H9 (cell line): ENCODE data around the gene P2RX6. TPM values are rescaled to one million over a fixed set of nuclear protein-coding genes. Genes with fewer than 3 reads are reported as not detected.
A peak's percentile ranks its signal among the peaks of the same experiment; 100 is the strongest.

Experiments
- DNase-seq: peaks from one replicate; pipeline ENCODE4 v3.0.0-alpha.2; 2017
- H2AFZ ChIP-seq: one replicate; pipeline ENCODE4 v1.6.1; 2013; ENCODE audit warnings: mild to moderate bottlenecking, low read length, control low read depth, moderate library complexity
- H2AK5ac ChIP-seq: 2 replicates; pipeline ENCODE4 v1.6.1; 2013; ENCODE audit warnings: low read length, control low read depth, mixed read lengths; ENCODE audit not compliant: insufficient read length
- H2BK120ac ChIP-seq: one replicate; pipeline ENCODE4 v1.6.1; 2013; ENCODE audit warnings: low read depth, mild to moderate bottlenecking, low read length, control low read depth, inconsistent platforms; ENCODE audit not compliant: poor library complexity, severe bottlenecking
- H2BK12ac ChIP-seq: 2 replicates; pipeline ENCODE4 v1.6.1; 2013; ENCODE audit warnings: low read length, control low read depth, mixed read lengths, low read depth; ENCODE audit not compliant: insufficient read length
- H2BK15ac ChIP-seq: 2 replicates; pipeline ENCODE4 v1.6.1; 2013; ENCODE audit warnings: low read depth, low read length, control low read depth
- H2BK20ac ChIP-seq: one replicate; pipeline ENCODE4 v1.6.1; 2013; ENCODE audit warnings: low read depth, mild to moderate bottlenecking, low read length, control low read depth, inconsistent platforms; ENCODE audit not compliant: poor library complexity, severe bottlenecking
- H2BK5ac ChIP-seq: 2 replicates; pipeline ENCODE4 v1.6.1; 2013; ENCODE audit warnings: low read length, control low read depth, mixed read lengths; ENCODE audit not compliant: insufficient read length
- H3K14ac ChIP-seq: 2 replicates; pipeline ENCODE4 v1.6.1; 2013; ENCODE audit warnings: low read length, control low read depth; ENCODE audit not compliant: insufficient read depth
- H3K18ac ChIP-seq: 2 replicates; pipeline ENCODE4 v1.6.1; 2013; ENCODE audit warnings: low read depth, mild to moderate bottlenecking, mixed read lengths, low read length, control low read depth; ENCODE audit not compliant: insufficient read length
- H3K23ac ChIP-seq: 2 replicates; pipeline ENCODE4 v1.6.1; 2013; ENCODE audit warnings: low read length, control low read depth, mixed read lengths, low read depth; ENCODE audit not compliant: insufficient read length
- H3K23me2 ChIP-seq: 2 replicates; pipeline ENCODE4 v1.6.1; 2013; ENCODE audit warnings: low read depth, mild to moderate bottlenecking, mixed read lengths, low read length, control low read depth; ENCODE audit not compliant: insufficient read length, poor library complexity, severe bottlenecking
- H3K27ac ChIP-seq: 2 replicates; pipeline ENCODE4 v1.5.1; 2013; ENCODE audit warnings: low read length, control low read depth, mixed read lengths, low read depth; ENCODE audit not compliant: insufficient read length
- H3K27me3 ChIP-seq: 2 replicates; pipeline ENCODE4 v1.6.1; 2013; ENCODE audit warnings: low read length, control low read depth, inconsistent platforms; ENCODE audit not compliant: insufficient read depth
- H3K4ac ChIP-seq: 2 replicates; pipeline ENCODE4 v1.6.1; 2013; ENCODE audit warnings: low read depth, mild to moderate bottlenecking, control low read depth, inconsistent platforms, low read length, moderate library complexity
- H3K4me1 ChIP-seq: 2 replicates; pipeline ENCODE4 v1.6.1; 2013; ENCODE audit warnings: low read length, control low read depth, inconsistent platforms; ENCODE audit not compliant: insufficient read depth
- H3K4me2 ChIP-seq: 2 replicates; pipeline ENCODE4 v1.6.1; 2013; ENCODE audit warnings: low read length, control low read depth, mixed read lengths; ENCODE audit not compliant: insufficient read length, insufficient read depth
- H3K56ac ChIP-seq: 2 replicates; pipeline ENCODE4 v1.6.1; 2013; ENCODE audit warnings: low read depth, mild to moderate bottlenecking, mixed read lengths, low read length, control low read depth; ENCODE audit not compliant: insufficient read length
- H3K79me1 ChIP-seq: 2 replicates; pipeline ENCODE4 v1.6.1; 2013; ENCODE audit warnings: low read depth, mild to moderate bottlenecking, moderate library complexity, low read length, control low read depth, inconsistent platforms; ENCODE audit not compliant: insufficient read depth, poor library complexity, severe bottlenecking
- H3K79me2 ChIP-seq: 2 replicates; pipeline ENCODE4 v1.6.1; 2013; ENCODE audit warnings: low read length, control low read depth, inconsistent platforms; ENCODE audit not compliant: insufficient read depth
- H3K9ac ChIP-seq: 2 replicates; pipeline ENCODE4 v1.6.1; 2013; ENCODE audit warnings: low read length, control low read depth, mixed read lengths; ENCODE audit not compliant: insufficient read length; ENCODE audit errors: extremely low read depth
- H3K9me3 ChIP-seq: one replicate; pipeline ENCODE4 v1.6.1; 2013; ENCODE audit warnings: low read depth, low read length, inconsistent platforms; ENCODE audit not compliant: control insufficient read depth
- H3T11ph ChIP-seq: one replicate; pipeline ENCODE4 v1.6.1; 2013; ENCODE audit warnings: mild to moderate bottlenecking, low read length, control low read depth, inconsistent platforms
- H4K20me1 ChIP-seq: one replicate; pipeline ENCODE4 v1.6.1; 2013; ENCODE audit not compliant: control insufficient read depth, insufficient read length, insufficient read depth
- H4K5ac ChIP-seq: 2 replicates; pipeline ENCODE4 v1.6.1; 2013; ENCODE audit warnings: low read depth, mild to moderate bottlenecking, mixed read lengths, low read length, control low read depth; ENCODE audit not compliant: insufficient read length
- H4K8ac ChIP-seq: replicated peaks from 2 replicates; pipeline ENCODE4 v1.6.1; 2013; ENCODE audit warnings: low read length, control low read depth, mixed read lengths, low read depth; ENCODE audit not compliant: insufficient read length
- H4K91ac ChIP-seq: 2 replicates; pipeline ENCODE4 v1.6.1; 2013; ENCODE audit warnings: low read depth, mild to moderate bottlenecking, moderate library complexity, mixed read lengths, low read length, control low read depth; ENCODE audit not compliant: insufficient read length
- H3K27ac Mint-ChIP-seq, 3 experiments: 2 replicates in 2 of 3; 3 replicates in 1 of 3; pipeline ENCODE4 v1.8.0; 2020 to 2021; ENCODE audit warnings: mixed read lengths in 3 of 3, mild to moderate bottlenecking in 1 of 3, moderate library complexity in 1 of 3
- H3K27me3 Mint-ChIP-seq: 2 replicates; pipeline ENCODE4 v1.8.0; 2021; ENCODE audit warnings: low read depth, mild to moderate bottlenecking, moderate library complexity, mixed read lengths
- H3K36me3 Mint-ChIP-seq, 3 experiments: 2 replicates in 2 of 3; 3 replicates in 1 of 3; pipeline ENCODE4 v1.8.0; 2020 to 2021; ENCODE audit warnings: low read depth in 3 of 3, mixed read lengths in 3 of 3; ENCODE audit not compliant: insufficient read depth in 1 of 3
- H3K4me1 Mint-ChIP-seq, 2 experiments: 2 replicates each; pipeline ENCODE4 v1.8.0; 2020; ENCODE audit warnings: mixed read lengths in 2 of 2
- H3K4me3 Mint-ChIP-seq, 2 experiments: 2 replicates in 1 of 2; 3 replicates in 1 of 2; pipeline ENCODE4 v1.8.0; 2020 to 2021; ENCODE audit warnings: mild to moderate bottlenecking in 2 of 2, mixed read lengths in 2 of 2, moderate library complexity in 1 of 2
- H3K9me3 Mint-ChIP-seq, 2 experiments: 2 replicates in 1 of 2; 3 replicates in 1 of 2; pipeline ENCODE4 v1.8.0; 2020; ENCODE audit warnings: mild to moderate bottlenecking in 2 of 2, mixed read lengths in 2 of 2, moderate library complexity in 1 of 2
- CTCF ChIP-seq: fragments of 200-600 bp; sonication (generic); conservative IDR thresholded peaks from 3 replicates; pipeline ENCODE4 v1.8.0; 2021; ENCODE audit warnings: antibody characterized with exemption, mild to moderate bottlenecking
- WGBS: extraction: QIAGEN DNeasy Blood & Tissue Kit; methylation state at CpG from one replicate; pipeline ENCODE4 v1.1.7; 2013; ENCODE audit warnings: missing lambda C conversion rate, low lambda C conversion rate, mixed read lengths; ENCODE audit not compliant: insufficient read length; ENCODE audit errors: extremely low coverage; 5-methylcytosine and 5-hydroxymethylcytosine counted together
- total RNA-seq: library from RNA; stranded (reverse); gene quantifications from 2 replicates; pipeline ENCODE4 v1.2.1, GENCODE V29; 2021

Gene P2RX6
- total RNA-seq, 1 experiment from 2014 or later, result not detected

GRCh38 chr22:20980523-20980922, 34.4 kb upstream of the P2RX6 start:
- peaks cover 13 to 15% of the 10 kb centered on the region in 2 experiments for H3K9me3 Mint-ChIP-seq
- Histone ChIP-seq H3K14ac (no peak overlapping the region), H3T11ph (no peak overlapping the region), H2BK120ac (no peak overlapping the region), H3K79me1 (no peaks in the 10 kb centered on the region), H3K27ac (no peak overlapping the region), H2BK20ac (no peak overlapping the region), H3K56ac (no peak overlapping the region), H2AK5ac (no peak overlapping the region), H3K4me2 (peak overlapping the region; percentile 42), H3K27me3 (no peaks in the 10 kb centered on the region; the same call in 1 of the 2 replicates), H4K91ac (no peak overlapping the region), H3K23me2 (peaks cover 14% of the 10 kb centered on the region), H2BK5ac (no peak overlapping the region), H3K4me1 (0 out of 2 replicates have a peak, but pooled peaks cover 2% of the 10 kb centered on the region), H4K20me1 (no peaks in the 10 kb centered on the region), H4K5ac (no peak overlapping the region), H3K9ac (no peak overlapping the region), H3K4ac (no peak overlapping the region), H3K9me3 (no peaks in the 10 kb centered on the region), H4K8ac (no peak overlapping the region), H3K18ac (no peak overlapping the region), H2BK12ac (no peak overlapping the region), H3K23ac (no peak overlapping the region), H3K79me2 (no peaks in the 10 kb centered on the region), H2BK15ac (no peak overlapping the region), H2AFZ (no peak overlapping the region)
- peaks cover 45% of the 10 kb centered on the region for H3K27me3 Mint-ChIP-seq
- no CpG with 5 or more reads among the region's 4 CpGs for WGBS
- peaks cover 28 to 30% of the 10 kb centered on the region in 2 experiments for H3K4me1 Mint-ChIP-seq
- H3K36me3 Mint-ChIP-seq, result peaks cover 4 to 15% (median 7%) of the 10 kb centered on the region in 3 experiments; a peak in 5 of 7 replicates
- peak overlapping the region in 1 of 3 experiments; percentile 73; a peak in 1 of 7 replicates for H3K27ac Mint-ChIP-seq
- TF ChIP-seq CTCF, result no peak
- no peak for DNase-seq
- peak overlapping the region in 1 of 2 experiments; percentile 42; a peak in 2 of 5 replicates for H3K4me3 Mint-ChIP-seq
